OCI-LY7 (cell line): ENCODE data around the gene DIAPH3. TPM values are rescaled to one million over a fixed set of nuclear protein-coding genes. Genes with fewer than 3 reads are reported as not detected.

Experiments used
- BruUV-seq: library from RNA; stranded (reverse); fragments of 400-500 nt; replicated peaks from 2 replicates; lab custom pipeline; 2021; lab: Mats Ljungman, UMichigan
- CTCF ChIA-PET: fragments of 300-600 bp; sonication (Branson Sonifier 250); formaldehyde crosslinking; loops from one replicate; lab custom pipeline; 2022; ENCODE audit warnings: antibody characterized with exemption; ENCODE audit not compliant: unreplicated experiment; lab: Charles Lee
- POLR2A ChIA-PET: fragments of 300-600 bp; sonication (Branson Sonifier 250); formaldehyde crosslinking; loops from one replicate; lab custom pipeline; 2022; ENCODE audit warnings: antibody characterized with exemption; lab: Charles Lee
- DNase-seq: peaks from one replicate; pipeline ENCODE4 v3.0.0-alpha.2; 2015; ENCODE audit warnings: low spot score
- H2AFZ ChIP-seq: fragments of 200-600 bp; sonication (generic), shearing (Covaris generic); 2 replicates; pipeline ENCODE4 v1.6.1; 2014; ENCODE audit warnings: mild to moderate bottlenecking, antibody characterized with exemption, low read length, moderate library complexity
- H3K27ac ChIP-seq: fragments of 200-600 bp; sonication (generic); 2 replicates; pipeline ENCODE4 v1.5.1; 2014; ENCODE audit warnings: mixed run types, low read depth, mild to moderate bottlenecking, moderate library complexity, low read length, inconsistent platforms; ENCODE audit not compliant: poor library complexity, severe bottlenecking
- H3K36me3 ChIP-seq: fragments of 200-600 bp; sonication (generic); 2 replicates; pipeline ENCODE4 v1.6.1; 2014; ENCODE audit warnings: mild to moderate bottlenecking, antibody characterized with exemption, low read length, moderate library complexity, mixed read lengths; ENCODE audit not compliant: insufficient read depth
- H3K4me1 ChIP-seq: fragments of 200-600 bp; sonication (generic); 2 replicates; pipeline ENCODE4 v1.5.1; 2014; ENCODE audit warnings: mild to moderate bottlenecking, low read length; ENCODE audit not compliant: insufficient read depth, poor library complexity, severe bottlenecking
- H3K4me2 ChIP-seq: fragments of 200-600 bp; sonication (generic); 2 replicates; pipeline ENCODE4 v1.6.1; 2014; ENCODE audit warnings: mild to moderate bottlenecking, low read length
- H3K4me3 ChIP-seq: fragments of 200-600 bp; sonication (generic); 2 replicates; pipeline ENCODE4 v1.5.1; 2014; ENCODE audit warnings: mild to moderate bottlenecking, low read depth, low read length; ENCODE audit not compliant: poor library complexity, severe bottlenecking
- H3K79me2 ChIP-seq: fragments of 200-600 bp; sonication (generic); 2 replicates; pipeline ENCODE4 v1.6.1; 2016; ENCODE audit warnings: low read depth, mild to moderate bottlenecking, low read length, moderate library complexity, mixed read lengths; ENCODE audit not compliant: insufficient read depth
- H3K9me2 ChIP-seq: fragments of 200-600 bp; sonication (generic); 2 replicates; pipeline ENCODE4 v1.6.1; 2016; ENCODE audit warnings: mild to moderate bottlenecking, low read length, mixed read lengths; ENCODE audit not compliant: insufficient read depth
- H3K9me3 ChIP-seq: fragments of 200-600 bp; sonication (generic); 2 replicates; pipeline ENCODE4 v1.6.1; 2014; ENCODE audit warnings: mild to moderate bottlenecking, mixed run types, low read length, mixed read lengths
- H4K20me1 ChIP-seq: fragments of 200-600 bp; sonication (generic); 2 replicates; pipeline ENCODE4 v1.6.1; 2014; ENCODE audit warnings: mild to moderate bottlenecking, antibody characterized with exemption, low read length, moderate library complexity, mixed read lengths; ENCODE audit not compliant: insufficient read depth
- EZH2phosphoT487 ChIP-seq: fragments of 200-600 bp; sonication (generic); IDR thresholded peaks from 2 replicates; pipeline ENCODE4 v1.6.1; 2018; ENCODE audit warnings: low read depth, borderline replicate concordance, mild to moderate bottlenecking, mixed run types, antibody characterized with exemption, low read length, moderate library complexity, mixed read lengths
- intact Hi-C: fragments of 100-400 bp; cut with micrococcal nuclease; formaldehyde crosslinking; loops from one replicate; pipeline ENCODE4 v1.10.0; 2022; ENCODE audit not compliant: unreplicated experiment
- total RNA-seq, 2 experiments: library from RNA; depleted of rRNA in 1 of 2; stranded (reverse); fragments of >200 nt in 1 of 2; shearing (Covaris generic) in 1 of 2; gene quantifications; 2 replicates each; pipeline ENCODE4 v1.2.3, GENCODE V29; 2014 to 2022
- TF ChIP-seq, protein P1 (sequence below): fragments of 200-600 bp; sonication (generic); conservative IDR thresholded peaks from 2 replicates; pipeline ENCODE4 v1.5.1; 2014; ENCODE audit warnings: mild to moderate bottlenecking, antibody characterized with exemption, low read length, moderate library complexity, mixed read lengths

DIAPH3 gene
- total RNA-seq, 2 experiments from 2014 or later = 33.5 to 37.2 TPM

DNA sequence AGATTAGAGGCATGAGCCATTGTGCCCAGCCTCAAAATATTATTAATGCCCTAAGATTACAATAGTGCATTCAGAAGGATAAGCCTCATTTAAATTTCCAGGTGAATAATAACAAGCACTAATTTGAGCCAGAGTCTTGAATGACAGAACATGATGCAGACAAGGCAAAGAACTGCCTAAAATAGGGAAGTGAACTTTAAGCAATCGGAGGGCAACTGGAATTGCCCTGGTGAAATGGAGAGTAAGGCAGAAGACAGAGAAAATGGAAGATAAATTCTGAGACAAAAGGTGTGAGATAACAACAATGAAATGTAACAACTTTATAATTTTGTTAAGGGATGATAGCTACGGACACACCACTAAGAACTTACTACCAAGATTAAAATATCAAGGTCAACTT is 199.9 kb downstream of the DIAPH3 start:
- ChIA-PET POLR2A (interaction anchor here (0.7 to 1.6 kb wide), 2 partner anchors 9 to 18 kb away, joined by 3 read pairs; no protein-coding TSS in a partner anchor), CTCF (no interaction called here)
- TF ChIP-seq, protein P1, sequence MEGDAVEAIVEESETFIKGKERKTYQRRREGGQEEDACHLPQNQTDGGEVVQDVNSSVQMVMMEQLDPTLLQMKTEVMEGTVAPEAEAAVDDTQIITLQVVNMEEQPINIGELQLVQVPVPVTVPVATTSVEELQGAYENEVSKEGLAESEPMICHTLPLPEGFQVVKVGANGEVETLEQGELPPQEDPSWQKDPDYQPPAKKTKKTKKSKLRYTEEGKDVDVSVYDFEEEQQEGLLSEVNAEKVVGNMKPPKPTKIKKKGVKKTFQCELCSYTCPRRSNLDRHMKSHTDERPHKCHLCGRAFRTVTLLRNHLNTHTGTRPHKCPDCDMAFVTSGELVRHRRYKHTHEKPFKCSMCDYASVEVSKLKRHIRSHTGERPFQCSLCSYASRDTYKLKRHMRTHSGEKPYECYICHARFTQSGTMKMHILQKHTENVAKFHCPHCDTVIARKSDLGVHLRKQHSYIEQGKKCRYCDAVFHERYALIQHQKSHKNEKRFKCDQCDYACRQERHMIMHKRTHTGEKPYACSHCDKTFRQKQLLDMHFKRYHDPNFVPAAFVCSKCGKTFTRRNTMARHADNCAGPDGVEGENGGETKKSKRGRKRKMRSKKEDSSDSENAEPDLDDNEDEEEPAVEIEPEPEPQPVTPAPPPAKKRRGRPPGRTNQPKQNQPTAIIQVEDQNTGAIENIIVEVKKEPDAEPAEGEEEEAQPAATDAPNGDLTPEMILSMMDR = no peak
- no peak for TF ChIP-seq EZH2phosphoT487
- intact Hi-C loops = no loop called here
- Histone ChIP-seq H3K4me2 (no peak overlapping the region), H3K9me2 (no peaks in the 10 kb centered on the region), H2AFZ (no peak overlapping the region), H3K4me1 (no peaks in the 10 kb centered on the region), H3K79me2 (no peaks in the 10 kb centered on the region), H3K27ac (no peak overlapping the region), H3K4me3 (no peak overlapping the region), H3K36me3 (peaks cover 3% of the 10 kb centered on the region), H3K9me3 (no peaks in the 10 kb centered on the region), H4K20me1 (no peaks in the 10 kb centered on the region)
- no peak for DNase-seq
- BruUV-seq = no TSS peak

GRCh38 chr13:59963383-59963782 is 200.3 kb downstream of the DIAPH3 start:
- no peaks in the 10 kb centered on the region for H3K9me3 ChIP-seq
- H3K79me2 ChIP-seq = no peaks in the 10 kb centered on the region
- H3K4me1 ChIP-seq = no peaks in the 10 kb centered on the region
- TF ChIP-seq EZH2phosphoT487 = no peak
- TF ChIP-seq, protein P1 = no peak
- H3K4me2 ChIP-seq = no peak overlapping the region
- no peak overlapping the region for H2AFZ ChIP-seq
- no peaks in the 10 kb centered on the region for H3K9me2 ChIP-seq
- peaks cover 3% of the 10 kb centered on the region for H3K36me3 ChIP-seq
- intact Hi-C loops = no loop called here
- POLR2A ChIA-PET = interaction anchor here (1.6 kb wide), 1 partner anchor 18 kb away, joined by 3 read pairs; no protein-coding TSS in a partner anchor
- CTCF ChIA-PET = no interaction called here
- no peak overlapping the region for H3K27ac ChIP-seq
- no TSS peak for BruUV-seq
- H4K20me1 ChIP-seq = no peaks in the 10 kb centered on the region
- H3K4me3 ChIP-seq = no peak overlapping the region
- DNase-seq = no peak

DNA sequence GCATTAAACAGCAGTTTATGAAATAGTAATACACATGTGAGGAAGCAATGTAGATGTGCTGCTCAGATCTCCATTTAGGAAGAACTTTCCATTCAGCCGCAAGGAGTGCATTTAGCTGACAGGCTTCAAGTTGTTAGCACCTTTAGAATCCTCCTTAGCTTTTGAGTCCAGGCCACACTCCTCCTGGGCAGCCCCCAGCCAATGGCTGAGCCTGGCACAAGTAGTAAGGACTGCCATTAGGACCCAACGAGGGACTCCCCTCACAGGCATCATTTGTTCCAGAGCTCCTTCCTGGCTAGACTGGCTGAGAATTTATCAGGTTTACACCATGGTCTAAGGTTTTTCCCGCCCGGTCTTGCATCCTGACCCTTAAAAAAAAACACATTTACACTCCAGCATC is 201.4 kb downstream of the DIAPH3 start:
- no TSS peak for BruUV-seq
- Histone ChIP-seq H2AFZ (no peak overlapping the region), H3K4me3 (no peak overlapping the region), H4K20me1 (no peaks in the 10 kb centered on the region), H3K9me3 (no peaks in the 10 kb centered on the region), H3K27ac (no peak overlapping the region), H3K4me1 (no peaks in the 10 kb centered on the region), H3K9me2 (no peaks in the 10 kb centered on the region), H3K4me2 (no peak overlapping the region), H3K36me3 (peaks cover 3% of the 10 kb centered on the region), H3K79me2 (no peaks in the 10 kb centered on the region)
- ChIA-PET POLR2A (interaction anchor here (0.8 to 3.3 kb wide), 2 partner anchors 12 to 16 kb away, joined by 4 to 20 read pairs; no protein-coding TSS in a partner anchor), CTCF (no interaction called here)
- TF ChIP-seq EZH2phosphoT487 = no peak
- TF ChIP-seq, protein P1 = no peak
- no peak for DNase-seq
- intact Hi-C loops = no loop called here
